ENCODE measurements around the gene SMG1.

DNA sequence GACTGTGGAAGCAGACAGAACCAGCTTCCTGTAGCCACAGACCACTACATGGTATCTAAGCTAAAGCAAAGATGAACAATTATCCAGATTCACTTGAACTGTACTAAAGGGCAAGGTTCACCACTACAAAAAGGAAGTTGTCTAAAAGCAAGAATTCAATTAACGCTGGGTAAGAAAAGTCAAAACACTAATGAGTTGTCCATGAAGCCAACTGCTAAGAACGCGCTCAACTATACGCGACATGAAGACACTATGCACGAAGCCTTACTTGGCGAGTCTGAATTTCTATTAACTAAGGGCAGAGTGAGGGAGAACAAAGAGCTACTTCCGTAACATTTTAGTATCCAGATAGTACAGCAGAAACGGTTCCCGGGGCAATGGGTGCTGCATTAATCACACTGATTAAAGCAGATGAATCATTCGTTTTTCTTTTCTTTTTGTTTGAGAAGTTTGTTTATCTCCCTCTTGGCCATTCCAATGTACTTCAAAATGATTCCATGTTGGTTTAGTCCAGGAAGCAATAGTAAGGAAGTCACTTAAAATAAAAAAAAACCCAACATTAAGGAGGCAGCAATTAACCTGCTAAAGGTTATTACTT lies 133.3 kb downstream of the SMG1 start:
- no peak for TF ChIP-seq POLR2A (IDR thresholded peaks at IDR 0.05; ENCODE audit: low read length)
- TF ChIP-seq GATA1 (IDR thresholded peaks at IDR 0.05; ENCODE audit: low read depth, low read length): no peak

All from erythroblast (primary cell).